ENCODE results near the gene SREK1IP1.

Gene SREK1IP1

GRCh38 chr5:64766941-64767340, 1.6 kb downstream of the SREK1IP1 start:
- no peak for DNase-seq (ENCODE audit: insufficient read length, low spot score)

GRCh38 chr5:64765804-64766504, 2.5 kb downstream of the SREK1IP1 start:
- TF ChIP-seq, protein P1, sequence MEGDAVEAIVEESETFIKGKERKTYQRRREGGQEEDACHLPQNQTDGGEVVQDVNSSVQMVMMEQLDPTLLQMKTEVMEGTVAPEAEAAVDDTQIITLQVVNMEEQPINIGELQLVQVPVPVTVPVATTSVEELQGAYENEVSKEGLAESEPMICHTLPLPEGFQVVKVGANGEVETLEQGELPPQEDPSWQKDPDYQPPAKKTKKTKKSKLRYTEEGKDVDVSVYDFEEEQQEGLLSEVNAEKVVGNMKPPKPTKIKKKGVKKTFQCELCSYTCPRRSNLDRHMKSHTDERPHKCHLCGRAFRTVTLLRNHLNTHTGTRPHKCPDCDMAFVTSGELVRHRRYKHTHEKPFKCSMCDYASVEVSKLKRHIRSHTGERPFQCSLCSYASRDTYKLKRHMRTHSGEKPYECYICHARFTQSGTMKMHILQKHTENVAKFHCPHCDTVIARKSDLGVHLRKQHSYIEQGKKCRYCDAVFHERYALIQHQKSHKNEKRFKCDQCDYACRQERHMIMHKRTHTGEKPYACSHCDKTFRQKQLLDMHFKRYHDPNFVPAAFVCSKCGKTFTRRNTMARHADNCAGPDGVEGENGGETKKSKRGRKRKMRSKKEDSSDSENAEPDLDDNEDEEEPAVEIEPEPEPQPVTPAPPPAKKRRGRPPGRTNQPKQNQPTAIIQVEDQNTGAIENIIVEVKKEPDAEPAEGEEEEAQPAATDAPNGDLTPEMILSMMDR (IDR thresholded peaks at IDR 0.05; ENCODE audit: insufficient read depth, missing control alignments), result no peak
- FAIRE-seq, result no peak
- DNase-seq (ENCODE audit: insufficient read length, low spot score), result no peak

More at GRCh38 chr5:64766941-64767340, 1.6 kb downstream of the SREK1IP1 start:
- no peak for FAIRE-seq
- TF ChIP-seq, protein P1 (IDR thresholded peaks at IDR 0.05; ENCODE audit: insufficient read depth, missing control alignments), result no peak

- FAIRE-seq, result no peak
- no peak for DNase-seq (ENCODE audit: insufficient read length, low spot score)
- TF ChIP-seq, protein P1 (IDR thresholded peaks at IDR 0.05; ENCODE audit: insufficient read depth, missing control alignments), result no peak
Measured at GRCh38 chr5:64763948-64764503, 4.5 kb downstream of the SREK1IP1 start.

GRCh38 chr5:64759960-64760660, 8.4 kb downstream of the SREK1IP1 start:
- no peak for DNase-seq (ENCODE audit: insufficient read length, low spot score)
- no peak for FAIRE-seq
- TF ChIP-seq, protein P1 (IDR thresholded peaks at IDR 0.05; ENCODE audit: insufficient read depth, missing control alignments), result no peak

DNA sequence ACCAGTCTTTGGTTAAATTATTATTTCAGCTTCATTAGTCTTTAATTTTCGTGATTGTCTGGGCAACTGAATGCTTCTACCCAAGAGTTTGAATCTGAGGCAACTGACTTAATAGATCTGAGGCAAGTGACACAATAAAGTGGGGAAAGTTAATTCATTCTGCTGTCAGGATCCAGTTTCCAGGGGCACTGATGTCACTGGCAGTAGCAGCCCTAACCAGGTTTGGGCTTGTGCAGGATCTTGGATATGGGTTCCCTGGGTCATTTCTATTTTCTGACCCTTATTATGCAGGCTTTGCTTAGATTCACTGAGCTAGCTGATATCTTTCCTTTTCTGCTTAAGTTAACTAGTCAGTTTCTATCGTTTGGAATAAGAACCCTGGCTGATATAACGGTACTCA, 9.6 kb downstream of the SREK1IP1 start:
- FAIRE-seq (no peak), DNase-seq (ENCODE audit: insufficient read length, low spot score) (no peak)
- TF ChIP-seq, protein P1 (IDR thresholded peaks at IDR 0.05; ENCODE audit: insufficient read depth, missing control alignments), result no peak

- FAIRE-seq, result no peak
- TF ChIP-seq, protein P1 (IDR thresholded peaks at IDR 0.05; ENCODE audit: insufficient read depth, missing control alignments), result no peak
- DNase-seq (ENCODE audit: insufficient read length, low spot score), result no peak
Measured at GRCh38 chr5:64754066-64754465, 14.4 kb downstream of the SREK1IP1 start.

- DNase-seq (ENCODE audit: insufficient read length, low spot score) (no peak), FAIRE-seq (no peak)
- TF ChIP-seq, protein P1 (IDR thresholded peaks at IDR 0.05; ENCODE audit: insufficient read depth, missing control alignments), result no peak
Measured at GRCh38 chr5:64749385-64749784, 19.1 kb downstream of the SREK1IP1 start.

Data from D721Med (cell line).